Amygdala (tissue), 56 donors: Measurements from ENCODE around the gene KLF9.
A peak's percentile ranks its signal among the peaks of the same experiment; 100 is the strongest.

Experiments used
- DNase-seq, 56 donors: peaks; one replicate each; lab custom pipeline; 2025; lab: John Stamatoyannopoulos, UW

The KLF9 gene

GRCh38 chr9:70422371-70423043, 8.1 kb upstream of the KLF9 start:
- DNase-seq = no peak

- peak in 28 of 56 donors; percentile 5 to 75 (median 46) for DNase-seq
These were observed 7.1 kb upstream of the KLF9 start for GRCh38 chr9:70421272-70422180.

- DNase-seq = peak; percentile 21 to 92 (median 78)
These were observed 6.2 kb upstream of the KLF9 start for GRCh38 chr9:70420441-70421271.

GRCh38 chr9:70419556-70420440, 5.3 kb upstream of the KLF9 start:
- peak in 54 of 56 donors; percentile 25 to 95 (median 78) for DNase-seq

- DNase-seq = peak; percentile 36 to 95 (median 85)
These were observed 4.5 kb upstream of the KLF9 start for GRCh38 chr9:70418822-70419555.

GRCh38 chr9:70415476-70415875, 1.0 kb upstream of the KLF9 start:
- DNase-seq = no peak

GRCh38 chr9:70415041-70415440, 584 bp upstream of the KLF9 start:
- no peak for DNase-seq

- DNase-seq = peak in 8 of 56 donors; percentile 55 to 70 (median 64)
These were observed 1.0 kb downstream of the KLF9 start for GRCh38 chr9:70413464-70413798.

GRCh38 chr9:70412832-70413463, 1.5 kb downstream of the KLF9 start:
- DNase-seq = peak in 49 of 56 donors; percentile 19 to 77 (median 57)

GRCh38 chr9:70411930-70412831, 2.3 kb downstream of the KLF9 start:
- peak in 29 of 56 donors; percentile 10 to 76 (median 37) for DNase-seq

- peak in 31 of 56 donors; percentile 4 to 54 (median 28) for DNase-seq
These were observed 3.1 kb downstream of the KLF9 start for GRCh38 chr9:70411121-70411929.

GRCh38 chr9:70410368-70410767, 4.1 kb downstream of the KLF9 start:
- DNase-seq = peak in 1 of 56 donors; percentile 20

GRCh38 chr9:70409800-70410199, 4.7 kb downstream of the KLF9 start:
- DNase-seq = no peak

- DNase-seq = no peak
These were observed 5.2 kb downstream of the KLF9 start for GRCh38 chr9:70409280-70409679.

GRCh38 chr9:70408393-70409040, 5.9 kb downstream of the KLF9 start:
- DNase-seq = no peak

- no peak for DNase-seq
These were observed 7.4 kb downstream of the KLF9 start for GRCh38 chr9:70407081-70407503.
